H9 (cell line): ENCODE measurements around the gene DDX27. TPM values are rescaled to one million over a fixed set of nuclear protein-coding genes. Genes with fewer than 3 reads are reported as not detected.

Experiments
- DNase-seq: peaks from one replicate; pipeline ENCODE4 v3.0.0-alpha.2; 2017
- H2AFZ ChIP-seq: one replicate; pipeline ENCODE4 v1.6.1; 2013; ENCODE audit warnings: mild to moderate bottlenecking, low read length, control low read depth, moderate library complexity
- H2AK5ac ChIP-seq: 2 replicates; pipeline ENCODE4 v1.6.1; 2013; ENCODE audit warnings: low read length, control low read depth, mixed read lengths; ENCODE audit not compliant: insufficient read length
- H2BK120ac ChIP-seq: one replicate; pipeline ENCODE4 v1.6.1; 2013; ENCODE audit warnings: low read depth, mild to moderate bottlenecking, low read length, control low read depth, inconsistent platforms; ENCODE audit not compliant: poor library complexity, severe bottlenecking
- H2BK12ac ChIP-seq: 2 replicates; pipeline ENCODE4 v1.6.1; 2013; ENCODE audit warnings: low read length, control low read depth, mixed read lengths, low read depth; ENCODE audit not compliant: insufficient read length
- H2BK15ac ChIP-seq: 2 replicates; pipeline ENCODE4 v1.6.1; 2013; ENCODE audit warnings: low read depth, low read length, control low read depth
- H2BK20ac ChIP-seq: one replicate; pipeline ENCODE4 v1.6.1; 2013; ENCODE audit warnings: low read depth, mild to moderate bottlenecking, low read length, control low read depth, inconsistent platforms; ENCODE audit not compliant: poor library complexity, severe bottlenecking
- H2BK5ac ChIP-seq: 2 replicates; pipeline ENCODE4 v1.6.1; 2013; ENCODE audit warnings: low read length, control low read depth, mixed read lengths; ENCODE audit not compliant: insufficient read length
- H3K14ac ChIP-seq: 2 replicates; pipeline ENCODE4 v1.6.1; 2013; ENCODE audit warnings: low read length, control low read depth; ENCODE audit not compliant: insufficient read depth
- H3K18ac ChIP-seq: 2 replicates; pipeline ENCODE4 v1.6.1; 2013; ENCODE audit warnings: low read depth, mild to moderate bottlenecking, mixed read lengths, low read length, control low read depth; ENCODE audit not compliant: insufficient read length
- H3K23ac ChIP-seq: 2 replicates; pipeline ENCODE4 v1.6.1; 2013; ENCODE audit warnings: low read length, control low read depth, mixed read lengths, low read depth; ENCODE audit not compliant: insufficient read length
- H3K23me2 ChIP-seq: 2 replicates; pipeline ENCODE4 v1.6.1; 2013; ENCODE audit warnings: low read depth, mild to moderate bottlenecking, mixed read lengths, low read length, control low read depth; ENCODE audit not compliant: insufficient read length, poor library complexity, severe bottlenecking
- H3K27ac ChIP-seq: 2 replicates; pipeline ENCODE4 v1.5.1; 2013; ENCODE audit warnings: low read length, control low read depth, mixed read lengths, low read depth; ENCODE audit not compliant: insufficient read length
- H3K27me3 ChIP-seq: 2 replicates; pipeline ENCODE4 v1.6.1; 2013; ENCODE audit warnings: low read length, control low read depth, inconsistent platforms; ENCODE audit not compliant: insufficient read depth
- H3K4ac ChIP-seq: 2 replicates; pipeline ENCODE4 v1.6.1; 2013; ENCODE audit warnings: low read depth, mild to moderate bottlenecking, control low read depth, inconsistent platforms, low read length, moderate library complexity
- H3K4me1 ChIP-seq: 2 replicates; pipeline ENCODE4 v1.6.1; 2013; ENCODE audit warnings: low read length, control low read depth, inconsistent platforms; ENCODE audit not compliant: insufficient read depth
- H3K4me2 ChIP-seq: 2 replicates; pipeline ENCODE4 v1.6.1; 2013; ENCODE audit warnings: low read length, control low read depth, mixed read lengths; ENCODE audit not compliant: insufficient read length, insufficient read depth
- H3K56ac ChIP-seq: 2 replicates; pipeline ENCODE4 v1.6.1; 2013; ENCODE audit warnings: low read depth, mild to moderate bottlenecking, mixed read lengths, low read length, control low read depth; ENCODE audit not compliant: insufficient read length
- H3K79me1 ChIP-seq: 2 replicates; pipeline ENCODE4 v1.6.1; 2013; ENCODE audit warnings: low read depth, mild to moderate bottlenecking, moderate library complexity, low read length, control low read depth, inconsistent platforms; ENCODE audit not compliant: insufficient read depth, poor library complexity, severe bottlenecking
- H3K79me2 ChIP-seq: 2 replicates; pipeline ENCODE4 v1.6.1; 2013; ENCODE audit warnings: low read length, control low read depth, inconsistent platforms; ENCODE audit not compliant: insufficient read depth
- H3K9ac ChIP-seq: 2 replicates; pipeline ENCODE4 v1.6.1; 2013; ENCODE audit warnings: low read length, control low read depth, mixed read lengths; ENCODE audit not compliant: insufficient read length; ENCODE audit errors: extremely low read depth
- H3K9me3 ChIP-seq: one replicate; pipeline ENCODE4 v1.6.1; 2013; ENCODE audit warnings: low read depth, low read length, inconsistent platforms; ENCODE audit not compliant: control insufficient read depth
- H3T11ph ChIP-seq: one replicate; pipeline ENCODE4 v1.6.1; 2013; ENCODE audit warnings: mild to moderate bottlenecking, low read length, control low read depth, inconsistent platforms
- H4K20me1 ChIP-seq: one replicate; pipeline ENCODE4 v1.6.1; 2013; ENCODE audit not compliant: control insufficient read depth, insufficient read length, insufficient read depth
- H4K5ac ChIP-seq: 2 replicates; pipeline ENCODE4 v1.6.1; 2013; ENCODE audit warnings: low read depth, mild to moderate bottlenecking, mixed read lengths, low read length, control low read depth; ENCODE audit not compliant: insufficient read length
- H4K8ac ChIP-seq: replicated peaks from 2 replicates; pipeline ENCODE4 v1.6.1; 2013; ENCODE audit warnings: low read length, control low read depth, mixed read lengths, low read depth; ENCODE audit not compliant: insufficient read length
- H4K91ac ChIP-seq: 2 replicates; pipeline ENCODE4 v1.6.1; 2013; ENCODE audit warnings: low read depth, mild to moderate bottlenecking, moderate library complexity, mixed read lengths, low read length, control low read depth; ENCODE audit not compliant: insufficient read length
- H3K27ac Mint-ChIP-seq, 3 experiments: 2 replicates in 2 of 3; 3 replicates in 1 of 3; pipeline ENCODE4 v1.8.0; 2020 to 2021; ENCODE audit warnings: mixed read lengths in 3 of 3, mild to moderate bottlenecking in 1 of 3, moderate library complexity in 1 of 3
- H3K27me3 Mint-ChIP-seq: 2 replicates; pipeline ENCODE4 v1.8.0; 2021; ENCODE audit warnings: low read depth, mild to moderate bottlenecking, moderate library complexity, mixed read lengths
- H3K36me3 Mint-ChIP-seq, 3 experiments: 2 replicates in 2 of 3; 3 replicates in 1 of 3; pipeline ENCODE4 v1.8.0; 2020 to 2021; ENCODE audit warnings: low read depth in 3 of 3, mixed read lengths in 3 of 3; ENCODE audit not compliant: insufficient read depth in 1 of 3
- H3K4me1 Mint-ChIP-seq, 2 experiments: 2 replicates each; pipeline ENCODE4 v1.8.0; 2020; ENCODE audit warnings: mixed read lengths in 2 of 2
- H3K4me3 Mint-ChIP-seq, 2 experiments: 2 replicates in 1 of 2; 3 replicates in 1 of 2; pipeline ENCODE4 v1.8.0; 2020 to 2021; ENCODE audit warnings: mild to moderate bottlenecking in 2 of 2, mixed read lengths in 2 of 2, moderate library complexity in 1 of 2
- H3K9me3 Mint-ChIP-seq, 2 experiments: 2 replicates in 1 of 2; 3 replicates in 1 of 2; pipeline ENCODE4 v1.8.0; 2020; ENCODE audit warnings: mild to moderate bottlenecking in 2 of 2, mixed read lengths in 2 of 2, moderate library complexity in 1 of 2
- WGBS: extraction: QIAGEN DNeasy Blood & Tissue Kit; methylation state at CpG from one replicate; pipeline ENCODE4 v1.1.7; 2013; ENCODE audit warnings: missing lambda C conversion rate, low lambda C conversion rate, mixed read lengths; ENCODE audit not compliant: insufficient read length; ENCODE audit errors: extremely low coverage; 5-methylcytosine and 5-hydroxymethylcytosine counted together
- total RNA-seq: library from RNA; stranded (reverse); gene quantifications from 2 replicates; pipeline ENCODE4 v1.2.1, GENCODE V29; 2021
- TF ChIP-seq, protein P1 (sequence below): fragments of 200-600 bp; sonication (generic); conservative IDR thresholded peaks from 3 replicates; pipeline ENCODE4 v1.8.0; 2021; ENCODE audit warnings: antibody characterized with exemption, mild to moderate bottlenecking

Gene DDX27
- total RNA-seq, 1 experiment from 2014 or later, result 46.9 TPM

DNA sequence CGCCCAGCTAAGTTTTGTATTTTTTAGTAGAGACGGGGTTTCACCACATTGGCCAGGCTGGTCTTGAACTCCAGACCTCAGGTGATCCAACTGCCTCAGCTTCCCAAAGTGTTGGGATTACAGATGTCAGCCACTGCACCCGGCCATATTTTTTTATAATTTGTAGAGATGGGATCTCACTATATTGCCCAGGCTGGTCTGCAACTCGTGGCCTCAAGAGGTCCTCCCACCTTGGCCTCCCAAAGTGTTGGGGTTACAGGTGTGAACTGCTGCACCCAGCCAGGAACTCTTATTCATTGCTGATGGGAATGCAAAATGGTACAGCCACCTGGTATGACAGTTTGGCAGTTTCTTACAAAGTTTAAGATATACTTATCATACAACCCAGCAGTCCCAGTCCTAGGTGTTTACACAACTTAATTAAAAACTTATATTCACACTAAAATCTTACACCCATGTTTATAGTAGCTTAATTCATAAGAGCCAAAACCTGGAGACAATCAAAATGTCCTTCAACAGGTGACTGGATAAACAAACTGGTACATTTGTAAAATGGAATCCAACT is 19.4 kb upstream of the DDX27 start:
- WGBS, result no CpG with 5 or more reads among the region's 4 CpGs
- H3K4me1 ChIP-seq, result no peaks in the 10 kb centered on the region
- H3K27ac ChIP-seq, result no peak overlapping the region
- no peaks in the 10 kb centered on the region for H3K9me3 ChIP-seq
- no peak overlapping the region for H2BK15ac ChIP-seq
- H4K5ac ChIP-seq, result no peak overlapping the region
- H2BK12ac ChIP-seq, result no peak overlapping the region
- no peak overlapping the region for H3K27ac Mint-ChIP-seq
- DNase-seq, result no peak
- no peak overlapping the region for H3K9ac ChIP-seq
- H3K4me3 Mint-ChIP-seq, result no peak overlapping the region
- no peak overlapping the region for H3K14ac ChIP-seq
- H4K91ac ChIP-seq, result no peak overlapping the region
- no peaks in the 10 kb centered on the region for H3K4me1 Mint-ChIP-seq
- no peak overlapping the region for H3K18ac ChIP-seq
- no peaks in the 10 kb centered on the region for H3K79me2 ChIP-seq
- H3K9me3 Mint-ChIP-seq, result no peaks in the 10 kb centered on the region
- no peak overlapping the region for H2BK5ac ChIP-seq
- no peaks in the 10 kb centered on the region for H3K27me3 ChIP-seq
- no peak overlapping the region for H2AFZ ChIP-seq
- no peak overlapping the region for H3K4ac ChIP-seq
- no peak overlapping the region for H3K4me2 ChIP-seq
- no peak overlapping the region for H3K56ac ChIP-seq
- no peak overlapping the region for H2AK5ac ChIP-seq
- no peaks in the 10 kb centered on the region for H4K20me1 ChIP-seq
- no peaks in the 10 kb centered on the region for H3K36me3 Mint-ChIP-seq
- H3T11ph ChIP-seq, result no peak overlapping the region
- H3K23me2 ChIP-seq, result no peaks in the 10 kb centered on the region
- no peak overlapping the region for H4K8ac ChIP-seq
- H3K27me3 Mint-ChIP-seq, result no peaks in the 10 kb centered on the region
- no peak overlapping the region for H2BK20ac ChIP-seq
- TF ChIP-seq, protein P1, sequence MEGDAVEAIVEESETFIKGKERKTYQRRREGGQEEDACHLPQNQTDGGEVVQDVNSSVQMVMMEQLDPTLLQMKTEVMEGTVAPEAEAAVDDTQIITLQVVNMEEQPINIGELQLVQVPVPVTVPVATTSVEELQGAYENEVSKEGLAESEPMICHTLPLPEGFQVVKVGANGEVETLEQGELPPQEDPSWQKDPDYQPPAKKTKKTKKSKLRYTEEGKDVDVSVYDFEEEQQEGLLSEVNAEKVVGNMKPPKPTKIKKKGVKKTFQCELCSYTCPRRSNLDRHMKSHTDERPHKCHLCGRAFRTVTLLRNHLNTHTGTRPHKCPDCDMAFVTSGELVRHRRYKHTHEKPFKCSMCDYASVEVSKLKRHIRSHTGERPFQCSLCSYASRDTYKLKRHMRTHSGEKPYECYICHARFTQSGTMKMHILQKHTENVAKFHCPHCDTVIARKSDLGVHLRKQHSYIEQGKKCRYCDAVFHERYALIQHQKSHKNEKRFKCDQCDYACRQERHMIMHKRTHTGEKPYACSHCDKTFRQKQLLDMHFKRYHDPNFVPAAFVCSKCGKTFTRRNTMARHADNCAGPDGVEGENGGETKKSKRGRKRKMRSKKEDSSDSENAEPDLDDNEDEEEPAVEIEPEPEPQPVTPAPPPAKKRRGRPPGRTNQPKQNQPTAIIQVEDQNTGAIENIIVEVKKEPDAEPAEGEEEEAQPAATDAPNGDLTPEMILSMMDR, result no peak
- H2BK120ac ChIP-seq, result no peak overlapping the region
- no peak overlapping the region for H3K23ac ChIP-seq
- H3K79me1 ChIP-seq, result no peaks in the 10 kb centered on the region
